HG03097 (cell line): Measurements from ENCODE around the gene BCAP31.

Experiments
- ATAC-seq: cut with Tn5 transposase; IDR thresholded peaks from one replicate; pipeline ENCODE4 v1.9.1; 2021; ENCODE audit not compliant: unreplicated experiment, low FRiP score

Gene BCAP31

DNA sequence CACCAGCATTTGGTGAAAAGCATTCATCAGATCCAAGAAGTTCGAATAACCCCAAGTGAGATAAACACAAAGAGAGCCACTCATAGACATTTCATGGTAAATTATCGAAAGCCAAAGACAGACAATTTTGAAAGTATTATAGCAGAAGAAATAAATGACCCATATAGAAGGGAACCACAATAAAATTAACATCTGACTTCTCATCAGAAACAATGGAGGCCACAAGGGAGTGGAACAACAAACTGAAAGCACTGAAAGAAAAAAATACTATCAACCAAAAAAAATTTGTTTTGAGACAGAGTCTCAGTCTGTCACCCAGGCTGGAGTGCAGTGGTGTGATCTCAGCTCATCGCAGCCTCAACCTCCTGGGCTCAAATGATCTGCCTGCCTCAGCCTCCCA is 64.9 kb downstream of the BCAP31 start:
- ATAC-seq, result no peak

DNA sequence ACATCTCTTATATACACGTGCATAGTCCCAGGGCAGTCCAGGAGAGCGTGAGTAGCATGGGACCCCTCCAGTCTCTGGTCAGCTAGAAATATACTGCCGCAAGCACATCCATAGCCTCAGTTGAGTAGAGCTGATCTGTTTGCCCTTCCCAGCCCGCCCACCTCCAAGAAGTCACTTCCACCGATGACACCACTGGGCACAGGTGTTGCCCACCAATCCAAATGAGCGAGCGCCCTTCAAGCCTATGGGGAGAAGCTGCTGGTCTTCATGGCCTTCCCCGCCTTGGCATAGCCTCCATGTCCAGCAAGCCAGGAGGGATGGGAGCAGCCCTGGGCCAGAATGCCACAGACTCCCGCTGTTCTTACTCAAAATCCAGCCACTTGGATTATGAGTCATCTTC is 67.0 kb downstream of the BCAP31 start:
- no peak for ATAC-seq

DNA sequence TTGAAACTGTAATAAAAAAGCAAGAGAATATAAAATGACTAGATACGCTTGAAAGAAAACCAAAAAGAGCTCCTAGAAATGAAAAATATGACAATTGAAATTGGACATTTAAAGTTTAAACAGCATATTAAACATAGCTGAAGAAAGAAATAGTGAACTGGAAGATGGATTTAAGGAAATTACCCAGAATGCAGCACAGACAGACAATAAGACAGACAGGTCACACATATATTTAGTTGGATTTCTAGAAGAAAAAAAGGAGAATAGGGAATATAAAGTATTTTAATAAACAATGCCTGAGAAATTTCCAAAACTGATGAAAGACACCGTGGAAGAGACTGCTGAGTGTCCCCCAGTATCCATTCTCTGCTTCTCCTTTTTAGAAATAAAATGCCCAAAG is 70.6 kb downstream of the BCAP31 start:
- ATAC-seq, result no peak

DNA sequence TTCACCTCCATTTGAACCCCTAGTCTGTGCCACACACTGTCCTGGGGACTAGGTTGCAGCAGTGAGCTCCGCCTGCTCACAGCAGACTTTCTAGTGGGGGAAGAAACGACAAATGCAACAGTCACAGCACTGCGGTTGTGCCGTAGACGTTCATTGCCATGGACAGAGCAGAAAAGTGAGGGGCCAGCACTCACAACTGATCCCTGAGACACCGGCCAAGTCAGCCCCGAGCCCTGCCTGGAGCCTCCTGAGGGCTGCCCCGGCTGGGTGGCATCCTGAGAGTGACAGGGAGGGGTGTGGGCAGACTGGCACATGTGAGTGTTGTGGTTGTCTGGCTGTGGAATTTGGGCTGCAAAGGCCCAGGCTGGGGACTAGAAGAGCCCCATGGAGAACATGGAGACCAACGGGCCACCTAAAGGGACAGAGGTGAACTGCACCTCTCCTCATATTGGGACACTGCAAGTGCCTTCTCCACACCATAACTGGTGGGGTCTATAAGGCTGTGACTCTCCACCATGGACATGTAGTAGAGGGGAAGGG is 72.6 kb downstream of the BCAP31 start:
- ATAC-seq, result no peak

DNA sequence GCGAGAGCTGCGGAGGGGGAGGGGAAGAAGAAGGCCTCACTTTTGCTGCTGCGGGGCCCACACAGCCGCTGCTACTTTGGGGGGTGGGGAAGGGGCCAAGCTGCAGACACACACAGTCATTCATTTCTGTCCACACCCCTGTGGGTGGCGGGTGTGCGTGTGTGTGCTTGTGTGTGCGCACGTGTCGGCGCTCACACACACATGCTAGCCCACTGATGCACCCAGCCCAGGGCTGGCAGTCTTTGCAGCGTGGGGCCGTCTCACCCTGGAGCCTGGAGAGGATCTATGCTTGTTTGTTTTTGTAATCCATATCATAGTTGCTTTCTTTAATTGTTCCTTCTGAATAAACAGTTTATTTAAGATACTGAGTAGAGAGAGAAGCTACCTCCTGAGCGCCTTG is 73.2 kb downstream of the BCAP31 start:
- no peak for ATAC-seq
